ENCODE data around the gene SOWAHA. TPM values are rescaled to one million over a fixed set of nuclear protein-coding genes. Genes with fewer than 3 reads are reported as not detected.

SOWAHA gene
- total RNA-seq, 1 donor from 2014 or later = not detected

DNA sequence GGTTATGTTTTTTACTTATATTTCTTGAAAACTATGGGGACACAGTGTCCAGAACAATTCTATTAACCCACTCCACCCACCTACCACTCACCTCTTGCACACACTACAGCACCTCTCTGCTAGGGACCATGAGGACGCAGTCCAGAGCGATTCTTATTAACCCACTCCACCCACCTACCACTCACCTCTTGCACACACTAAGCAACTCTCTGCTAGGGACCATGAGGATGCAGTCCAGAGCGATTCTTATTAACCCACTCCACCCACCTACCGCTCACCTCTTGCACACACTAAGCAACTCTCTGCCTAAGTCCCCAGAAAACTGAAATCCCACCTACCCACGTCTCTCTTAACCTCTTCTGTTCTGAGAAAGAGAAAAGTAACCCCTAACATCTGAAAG is 19.5 kb downstream of the SOWAHA start:
- Mint-ChIP-seq H3K27me3 (ENCODE audit: unreplicated experiment) (peaks cover 6% of the 10 kb centered on the region), H3K4me3 (ENCODE audit: unreplicated experiment) (no peak overlapping the region), H3K36me3 (ENCODE audit: low read depth, unreplicated experiment) (peaks cover 5% of the 10 kb centered on the region), H3K9me3 (ENCODE audit: unreplicated experiment) (no peaks in the 10 kb centered on the region), H3K4me1 (ENCODE audit: unreplicated experiment) (peaks cover 14% of the 10 kb centered on the region), H3K27ac (ENCODE audit: unreplicated experiment) (no peak overlapping the region)
- no peak for DNase-seq (ENCODE audit: low spot score)
- TF ChIP-seq, protein P1, sequence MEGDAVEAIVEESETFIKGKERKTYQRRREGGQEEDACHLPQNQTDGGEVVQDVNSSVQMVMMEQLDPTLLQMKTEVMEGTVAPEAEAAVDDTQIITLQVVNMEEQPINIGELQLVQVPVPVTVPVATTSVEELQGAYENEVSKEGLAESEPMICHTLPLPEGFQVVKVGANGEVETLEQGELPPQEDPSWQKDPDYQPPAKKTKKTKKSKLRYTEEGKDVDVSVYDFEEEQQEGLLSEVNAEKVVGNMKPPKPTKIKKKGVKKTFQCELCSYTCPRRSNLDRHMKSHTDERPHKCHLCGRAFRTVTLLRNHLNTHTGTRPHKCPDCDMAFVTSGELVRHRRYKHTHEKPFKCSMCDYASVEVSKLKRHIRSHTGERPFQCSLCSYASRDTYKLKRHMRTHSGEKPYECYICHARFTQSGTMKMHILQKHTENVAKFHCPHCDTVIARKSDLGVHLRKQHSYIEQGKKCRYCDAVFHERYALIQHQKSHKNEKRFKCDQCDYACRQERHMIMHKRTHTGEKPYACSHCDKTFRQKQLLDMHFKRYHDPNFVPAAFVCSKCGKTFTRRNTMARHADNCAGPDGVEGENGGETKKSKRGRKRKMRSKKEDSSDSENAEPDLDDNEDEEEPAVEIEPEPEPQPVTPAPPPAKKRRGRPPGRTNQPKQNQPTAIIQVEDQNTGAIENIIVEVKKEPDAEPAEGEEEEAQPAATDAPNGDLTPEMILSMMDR (IDR thresholded peaks at IDR 0.05; ENCODE audit: unreplicated experiment) = no peak

DNA sequence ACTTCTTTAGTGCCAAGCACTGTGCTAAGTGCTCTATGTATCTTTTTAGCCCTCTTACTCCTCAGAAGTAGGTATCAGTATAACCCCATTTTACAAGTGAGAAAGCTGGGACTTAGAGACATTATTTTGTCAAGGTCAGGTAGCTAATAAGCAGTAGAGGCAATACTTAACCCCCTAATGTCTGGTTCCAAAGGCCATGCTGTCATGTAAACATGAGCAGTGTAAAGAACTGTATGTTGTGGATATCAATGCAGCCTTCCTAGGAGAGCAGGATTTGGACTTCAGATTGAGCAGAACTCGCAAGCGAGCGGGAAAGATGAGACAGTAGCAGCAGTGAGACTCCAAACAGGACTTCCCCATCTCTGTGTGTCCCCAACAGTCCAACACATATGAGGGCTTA is 21.0 kb downstream of the SOWAHA start:
- TF ChIP-seq, protein P1 (IDR thresholded peaks at IDR 0.05; ENCODE audit: unreplicated experiment) = no peak
- Mint-ChIP-seq H3K4me3 (ENCODE audit: unreplicated experiment) (no peak overlapping the region), H3K27me3 (ENCODE audit: unreplicated experiment) (peaks cover 6% of the 10 kb centered on the region), H3K9me3 (ENCODE audit: unreplicated experiment) (no peaks in the 10 kb centered on the region), H3K4me1 (ENCODE audit: unreplicated experiment) (peaks cover 21% of the 10 kb centered on the region), H3K27ac (ENCODE audit: unreplicated experiment) (no peak overlapping the region), H3K36me3 (ENCODE audit: low read depth, unreplicated experiment) (peaks cover 4% of the 10 kb centered on the region)
- DNase-seq (ENCODE audit: low spot score) = no peak

DNA sequence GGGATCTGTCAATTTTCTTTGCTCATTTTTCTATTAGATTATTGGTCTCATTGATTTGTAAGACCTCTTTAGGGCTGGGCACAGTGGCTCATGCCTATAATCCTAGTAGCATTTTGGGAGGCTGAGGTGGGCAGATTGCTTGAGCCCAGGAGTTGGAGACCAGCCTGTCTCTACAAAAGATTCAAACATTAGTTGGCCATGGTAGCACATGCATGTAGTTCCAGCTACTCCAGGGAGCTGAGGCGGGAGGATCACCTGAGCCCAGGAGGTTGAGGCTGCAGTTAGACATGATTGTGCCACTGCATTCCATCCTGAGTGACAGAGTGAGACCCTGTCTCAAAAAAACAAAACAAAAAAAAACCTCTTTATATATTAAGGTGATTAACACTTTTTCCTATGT is 23.8 kb downstream of the SOWAHA start:
- Mint-ChIP-seq H3K27ac (ENCODE audit: unreplicated experiment) (no peak overlapping the region), H3K27me3 (ENCODE audit: unreplicated experiment) (no peaks in the 10 kb centered on the region), H3K36me3 (ENCODE audit: low read depth, unreplicated experiment) (no peaks in the 10 kb centered on the region), H3K4me1 (ENCODE audit: unreplicated experiment) (peaks cover 31% of the 10 kb centered on the region), H3K9me3 (ENCODE audit: unreplicated experiment) (no peaks in the 10 kb centered on the region), H3K4me3 (ENCODE audit: unreplicated experiment) (no peak overlapping the region)
- no peak for DNase-seq (ENCODE audit: low spot score)
- TF ChIP-seq, protein P1 (IDR thresholded peaks at IDR 0.05; ENCODE audit: unreplicated experiment) = no peak

DNA sequence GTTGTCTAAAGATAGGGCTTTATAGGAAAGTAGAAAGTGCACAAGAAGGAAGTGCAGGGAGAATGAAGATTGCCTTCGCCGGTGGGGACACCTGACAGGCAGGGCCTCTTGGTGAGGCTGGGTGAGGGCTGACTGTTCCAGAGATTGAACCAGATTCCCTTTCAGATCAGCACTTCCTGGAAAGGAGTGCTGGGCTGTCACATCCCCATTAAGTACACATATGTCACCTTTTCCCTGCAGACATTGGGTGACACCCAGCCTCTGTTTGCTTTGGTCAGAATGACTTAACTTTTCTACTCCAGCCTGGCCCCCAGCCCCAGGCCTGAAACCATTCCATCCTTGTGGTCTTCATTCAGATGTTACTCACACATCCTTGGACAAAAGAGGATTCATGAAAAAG is 24.8 kb downstream of the SOWAHA start:
- Mint-ChIP-seq H3K4me1 (ENCODE audit: unreplicated experiment) (peaks cover 31% of the 10 kb centered on the region), H3K9me3 (ENCODE audit: unreplicated experiment) (no peaks in the 10 kb centered on the region), H3K27ac (ENCODE audit: unreplicated experiment) (no peak overlapping the region), H3K4me3 (ENCODE audit: unreplicated experiment) (no peak overlapping the region), H3K36me3 (ENCODE audit: low read depth, unreplicated experiment) (no peaks in the 10 kb centered on the region), H3K27me3 (ENCODE audit: unreplicated experiment) (no peaks in the 10 kb centered on the region)
- no peak for DNase-seq (ENCODE audit: low spot score)
- TF ChIP-seq, protein P1 (IDR thresholded peaks at IDR 0.05; ENCODE audit: unreplicated experiment) = no peak

DNA sequence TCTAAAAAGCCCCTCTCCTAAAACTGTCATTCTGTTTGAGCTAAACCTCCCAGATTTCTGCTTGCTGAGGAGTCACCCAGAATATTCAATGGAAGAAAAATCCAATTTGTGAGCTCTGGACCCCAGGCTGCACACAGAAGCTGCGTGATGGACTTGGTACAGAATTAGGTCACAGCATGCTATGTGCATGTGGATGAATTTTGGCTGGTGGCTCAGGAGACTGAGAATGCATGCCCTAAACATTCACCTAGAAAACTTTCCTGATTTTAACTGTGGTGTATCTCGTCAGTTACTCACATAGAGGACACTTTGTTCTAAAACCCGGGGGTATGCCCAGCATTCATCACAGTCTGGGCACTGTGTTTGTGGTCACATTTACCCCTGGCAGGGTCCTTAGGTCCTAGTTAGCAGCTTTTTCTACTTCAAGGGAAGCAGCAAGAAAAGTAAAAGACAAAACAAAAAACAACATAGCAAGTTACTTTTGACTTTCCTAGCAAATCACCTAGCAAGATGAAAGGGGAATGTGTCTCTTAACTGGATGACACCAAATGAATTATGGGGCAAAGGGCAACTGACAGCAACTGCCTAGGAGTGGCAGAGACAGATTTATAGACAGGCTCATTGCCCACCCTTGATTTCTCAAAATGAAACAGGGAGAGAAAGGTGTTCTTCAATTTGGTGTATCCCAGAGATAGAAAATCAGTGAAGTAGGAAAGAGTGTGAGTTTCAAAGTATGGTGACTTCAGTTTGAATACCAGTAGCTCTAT is 25.6 kb downstream of the SOWAHA start:
- Mint-ChIP-seq H3K27ac (ENCODE audit: unreplicated experiment) (no peak overlapping the region), H3K9me3 (ENCODE audit: unreplicated experiment) (no peaks in the 10 kb centered on the region), H3K27me3 (ENCODE audit: unreplicated experiment) (no peaks in the 10 kb centered on the region), H3K36me3 (ENCODE audit: low read depth, unreplicated experiment) (no peaks in the 10 kb centered on the region), H3K4me3 (ENCODE audit: unreplicated experiment) (no peak overlapping the region), H3K4me1 (ENCODE audit: unreplicated experiment) (peaks cover 31% of the 10 kb centered on the region)
- no peak for DNase-seq (ENCODE audit: low spot score)
- TF ChIP-seq, protein P1 (IDR thresholded peaks at IDR 0.05; ENCODE audit: unreplicated experiment) = no peak
